Neural cell (in vitro differentiated cells): ENCODE data around the gene SPATS2L. TPM values are rescaled to one million over a fixed set of nuclear protein-coding genes. Genes with fewer than 3 reads are reported as not detected.

Experiments
- H2AFZ ChIP-seq: fragments of 200-600, 300-800 bp; sonication (generic), shearing (Covaris generic); 2 replicates; pipeline ENCODE4 v1.6.0; 2014; ENCODE audit warnings: low read depth, mild to moderate bottlenecking, antibody characterized with exemption, low read length, moderate library complexity
- H3F3A ChIP-seq: fragments of 200-600 bp; shearing (Covaris generic); 2 replicates; pipeline ENCODE4 v1.6.1; 2016; ENCODE audit warnings: mild to moderate bottlenecking, moderate library complexity, mixed read lengths, antibody characterized with exemption, low read length; ENCODE audit not compliant: insufficient read depth, poor library complexity, severe bottlenecking
- H3K27ac ChIP-seq: fragments of 200-600, 300-800 bp; sonication (generic), shearing (Covaris generic); 2 replicates; pipeline ENCODE4 v1.5.1; 2014; ENCODE audit warnings: mild to moderate bottlenecking, low read length, moderate library complexity
- H3K27me3 ChIP-seq: fragments of 300-800, 200-600 bp; sonication (generic), shearing (Covaris generic); 2 replicates; pipeline ENCODE4 v1.6.0; 2014; ENCODE audit warnings: mild to moderate bottlenecking, low read depth, low read length, moderate library complexity; ENCODE audit not compliant: insufficient read depth
- H3K36me3 ChIP-seq: fragments of 300-800, 200-600 bp; sonication (generic), shearing (Covaris generic); 2 replicates; pipeline ENCODE4 v1.5.1; 2014; ENCODE audit warnings: mild to moderate bottlenecking, antibody characterized with exemption, low read length, moderate library complexity; ENCODE audit not compliant: insufficient read depth
- H3K4me2 ChIP-seq: fragments of 300-800, 200-600 bp; sonication (generic), shearing (Covaris generic); 2 replicates; pipeline ENCODE4 v1.6.0; 2014; ENCODE audit warnings: mild to moderate bottlenecking, low read length
- H3K4me3 ChIP-seq: fragments of 300-800, 200-600 bp; sonication (generic), shearing (Covaris generic); 2 replicates; pipeline ENCODE4 v1.5.1; 2014; ENCODE audit warnings: mild to moderate bottlenecking, low read length, moderate library complexity
- H3K79me2 ChIP-seq: fragments of 200-600 bp; shearing (Covaris generic); replicated peaks from 2 replicates; pipeline ENCODE4 v1.6.0; 2014; ENCODE audit warnings: mild to moderate bottlenecking, low read length, moderate library complexity; ENCODE audit not compliant: insufficient read depth
- H3K9ac ChIP-seq: fragments of 300-800, 200-600 bp; sonication (generic), shearing (Covaris generic); 2 replicates; pipeline ENCODE4 v1.6.1; 2016; ENCODE audit warnings: mild to moderate bottlenecking, low read length, mixed read lengths
- H3K9me2 ChIP-seq: fragments of 200-600 bp; shearing (Covaris generic); 2 replicates; pipeline ENCODE4 v1.6.1; 2016; ENCODE audit warnings: mild to moderate bottlenecking, low read length, mixed read lengths; ENCODE audit not compliant: insufficient read depth
- H3K9me3 ChIP-seq: fragments of 200-600, 300-800 bp; sonication (generic), shearing (Covaris generic); 2 replicates; pipeline ENCODE4 v1.6.1; 2016; ENCODE audit warnings: mild to moderate bottlenecking, mixed run types, low read length, moderate library complexity, mixed read lengths
- H4K20me1 ChIP-seq: fragments of 200-600 bp; shearing (Covaris generic); 2 replicates; pipeline ENCODE4 v1.6.1; 2016; ENCODE audit warnings: mild to moderate bottlenecking, mixed run types; ENCODE audit not compliant: insufficient read depth
- EP300 ChIP-seq: fragments of 450-650 bp; conservative IDR thresholded peaks from 2 replicates; pipeline ENCODE4 v1.6.1; 2014; ENCODE audit warnings: antibody characterized with exemption, mild to moderate bottlenecking, moderate library complexity; ENCODE audit not compliant: poor library complexity, severe bottlenecking
- EZH2 ChIP-seq: fragments of 200-600, 300-800 bp; shearing (Covaris generic), sonication (generic); IDR thresholded peaks from 2 replicates; pipeline ENCODE4 v1.6.1; 2014; ENCODE audit warnings: antibody characterized with exemption, low read length, borderline replicate concordance, mild to moderate bottlenecking; ENCODE audit not compliant: insufficient read depth, poor library complexity, severe bottlenecking
- MXI1 ChIP-seq: fragments of 450-650 bp; conservative IDR thresholded peaks from 2 replicates; pipeline ENCODE4 v1.6.1; 2014; ENCODE audit warnings: antibody characterized with exemption, mild to moderate bottlenecking; ENCODE audit not compliant: poor library complexity, severe bottlenecking
- POLR2AphosphoS5 ChIP-seq: IDR thresholded peaks from 2 replicates; pipeline ENCODE4 v1.6.1; 2012
- RAD21 ChIP-seq: fragments of 450-650 bp; conservative IDR thresholded peaks from 2 replicates; pipeline ENCODE4 v1.6.1; 2014; ENCODE audit warnings: antibody characterized with exemption, mild to moderate bottlenecking, moderate library complexity
- SMC3 ChIP-seq: fragments of 450-650 bp; conservative IDR thresholded peaks from 2 replicates; pipeline ENCODE4 v1.6.1; 2014; ENCODE audit warnings: antibody characterized with exemption, mild to moderate bottlenecking, moderate library complexity; ENCODE audit not compliant: poor library complexity
- TAF1 ChIP-seq: IDR thresholded peaks from 2 replicates; pipeline ENCODE4 v1.6.1; 2012; ENCODE audit warnings: low read depth
- polyA plus RNA-seq: library from polyadenylated mRNA; depleted of rRNA; stranded (reverse); fragments of >200 nt; gene quantifications from 2 replicates; pipeline ENCODE4 v1.2.3, GENCODE V29; 2014
- TF ChIP-seq, protein P1 (sequence below): fragments of 450-650 bp; IDR thresholded peaks from 2 replicates; pipeline ENCODE4 v1.5.1; 2014; ENCODE audit warnings: antibody characterized with exemption, mild to moderate bottlenecking, moderate library complexity; ENCODE audit not compliant: poor library complexity, severe bottlenecking
- TF ChIP-seq, protein P2 (sequence below): IDR thresholded peaks from 2 replicates; pipeline ENCODE4 v1.6.1; 2012; ENCODE audit warnings: borderline replicate concordance

The SPATS2L gene
- polyA plus RNA-seq, 1 donor from 2014 or later: 8.5 TPM

DNA sequence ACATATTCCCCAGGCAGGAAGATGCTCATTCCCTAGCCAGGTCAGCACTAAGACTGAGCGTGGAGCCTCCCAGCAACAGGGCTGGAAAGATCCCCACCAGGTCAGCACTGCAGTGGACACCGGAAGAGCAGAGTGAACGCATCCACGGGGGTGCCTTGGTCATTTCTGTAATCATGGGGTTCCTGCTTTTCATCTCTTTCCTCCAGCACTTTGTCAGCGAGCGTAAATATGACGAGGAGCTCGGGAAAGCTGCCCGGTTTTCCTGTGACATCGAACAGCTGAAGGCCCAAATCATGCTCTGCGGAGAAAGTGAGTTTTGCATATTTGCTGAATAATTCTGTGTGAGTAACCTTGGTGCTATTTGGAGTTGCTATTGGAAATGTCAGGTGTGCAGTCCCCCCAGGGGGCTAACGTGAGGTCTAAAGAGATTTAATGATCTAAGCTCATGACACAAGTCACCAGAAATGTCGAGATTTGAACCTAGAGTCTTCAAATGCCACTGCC, 163.3 kb downstream of the SPATS2L start:
- Histone ChIP-seq H3K9me3 (no peaks in the 10 kb centered on the region), H3K4me2 (no peak overlapping the region), H3K27me3 (no peaks in the 10 kb centered on the region), H3K9me2 (no peaks in the 10 kb centered on the region), H3F3A (no peaks in the 10 kb centered on the region), H3K79me2 (no peaks in the 10 kb centered on the region), H3K9ac (no peak overlapping the region), H3K27ac (no peak overlapping the region), H4K20me1 (no peaks in the 10 kb centered on the region), H2AFZ (no peak overlapping the region), H3K4me3 (no peak overlapping the region), H3K36me3 (no peaks in the 10 kb centered on the region)
- TF ChIP-seq MXI1 (no peak), EZH2 (no peak), SMC3 (no peak)

DNA sequence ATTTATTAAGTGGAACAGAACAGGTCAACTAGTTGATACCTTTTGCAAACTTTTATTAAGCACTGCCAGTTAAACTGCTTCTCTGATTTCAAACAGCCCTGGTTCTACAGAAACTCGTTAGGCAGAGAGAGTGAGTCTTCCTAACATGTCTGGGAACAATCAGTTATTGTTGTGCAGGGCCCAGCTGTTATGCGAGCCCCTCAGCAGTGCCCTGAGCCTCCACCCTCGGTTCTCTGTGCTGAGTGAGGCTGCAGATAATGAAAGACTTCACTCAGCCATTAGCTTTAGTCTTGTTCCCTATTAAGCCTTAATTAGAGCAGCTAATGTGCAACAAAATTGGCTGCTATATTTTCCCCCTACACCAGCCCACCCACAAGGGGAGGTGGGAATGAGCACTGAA, 163.7 kb downstream of the SPATS2L start:
- Histone ChIP-seq H3K4me2 (no peak overlapping the region), H3K27me3 (no peaks in the 10 kb centered on the region), H3K9ac (no peak overlapping the region), H2AFZ (no peak overlapping the region), H3F3A (no peaks in the 10 kb centered on the region), H3K9me2 (no peaks in the 10 kb centered on the region), H4K20me1 (no peaks in the 10 kb centered on the region), H3K4me3 (no peak overlapping the region), H3K36me3 (no peaks in the 10 kb centered on the region), H3K79me2 (no peaks in the 10 kb centered on the region), H3K27ac (no peak overlapping the region), H3K9me3 (no peaks in the 10 kb centered on the region)
- TF ChIP-seq EP300 (no peak), RAD21 (no peak)

DNA sequence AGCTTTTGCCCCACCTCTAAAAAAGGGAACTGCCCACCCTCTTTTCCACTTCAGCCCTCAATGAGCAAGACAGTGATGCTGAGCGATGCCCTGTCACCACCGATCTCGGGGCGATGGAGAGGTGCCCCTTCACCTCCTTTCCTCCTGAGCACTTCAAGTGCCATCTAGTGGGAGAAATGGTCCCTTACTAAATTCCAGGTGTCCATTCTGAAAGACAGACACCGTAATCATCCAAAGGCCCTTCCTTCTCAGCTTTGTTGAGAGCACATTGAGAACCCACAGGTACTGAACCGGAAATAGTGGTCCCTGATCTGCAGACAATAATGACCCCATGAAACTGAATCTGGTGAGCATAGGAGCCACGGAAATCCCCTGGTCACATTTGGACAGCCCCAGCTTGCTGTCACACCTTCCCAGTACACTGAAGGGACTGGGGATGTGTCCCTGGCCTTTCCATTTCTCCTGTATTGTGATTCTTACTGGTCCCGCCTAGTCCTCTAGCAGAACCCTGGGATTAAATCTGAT, 164.9 kb downstream of the SPATS2L start:
- Histone ChIP-seq H4K20me1 (no peaks in the 10 kb centered on the region), H2AFZ (no peak overlapping the region), H3K27ac (no peak overlapping the region), H3K4me2 (no peak overlapping the region), H3K4me3 (no peak overlapping the region), H3F3A (no peaks in the 10 kb centered on the region), H3K9me2 (no peaks in the 10 kb centered on the region), H3K36me3 (no peaks in the 10 kb centered on the region), H3K9me3 (no peaks in the 10 kb centered on the region), H3K79me2 (no peaks in the 10 kb centered on the region), H3K27me3 (no peaks in the 10 kb centered on the region), H3K9ac (no peak overlapping the region)
- TF ChIP-seq EP300: peak; percentile 23
- TF ChIP-seq MXI1: no peak
- TF ChIP-seq SMC3: peak; percentile 97
- TF ChIP-seq RAD21: peak; percentile 93
- TF ChIP-seq EZH2: no peak
- no peak for TF ChIP-seq TAF1
- TF ChIP-seq, protein P1, sequence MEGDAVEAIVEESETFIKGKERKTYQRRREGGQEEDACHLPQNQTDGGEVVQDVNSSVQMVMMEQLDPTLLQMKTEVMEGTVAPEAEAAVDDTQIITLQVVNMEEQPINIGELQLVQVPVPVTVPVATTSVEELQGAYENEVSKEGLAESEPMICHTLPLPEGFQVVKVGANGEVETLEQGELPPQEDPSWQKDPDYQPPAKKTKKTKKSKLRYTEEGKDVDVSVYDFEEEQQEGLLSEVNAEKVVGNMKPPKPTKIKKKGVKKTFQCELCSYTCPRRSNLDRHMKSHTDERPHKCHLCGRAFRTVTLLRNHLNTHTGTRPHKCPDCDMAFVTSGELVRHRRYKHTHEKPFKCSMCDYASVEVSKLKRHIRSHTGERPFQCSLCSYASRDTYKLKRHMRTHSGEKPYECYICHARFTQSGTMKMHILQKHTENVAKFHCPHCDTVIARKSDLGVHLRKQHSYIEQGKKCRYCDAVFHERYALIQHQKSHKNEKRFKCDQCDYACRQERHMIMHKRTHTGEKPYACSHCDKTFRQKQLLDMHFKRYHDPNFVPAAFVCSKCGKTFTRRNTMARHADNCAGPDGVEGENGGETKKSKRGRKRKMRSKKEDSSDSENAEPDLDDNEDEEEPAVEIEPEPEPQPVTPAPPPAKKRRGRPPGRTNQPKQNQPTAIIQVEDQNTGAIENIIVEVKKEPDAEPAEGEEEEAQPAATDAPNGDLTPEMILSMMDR: peak; percentile 87
- no peak for TF ChIP-seq POLR2AphosphoS5
- TF ChIP-seq, protein P2, sequence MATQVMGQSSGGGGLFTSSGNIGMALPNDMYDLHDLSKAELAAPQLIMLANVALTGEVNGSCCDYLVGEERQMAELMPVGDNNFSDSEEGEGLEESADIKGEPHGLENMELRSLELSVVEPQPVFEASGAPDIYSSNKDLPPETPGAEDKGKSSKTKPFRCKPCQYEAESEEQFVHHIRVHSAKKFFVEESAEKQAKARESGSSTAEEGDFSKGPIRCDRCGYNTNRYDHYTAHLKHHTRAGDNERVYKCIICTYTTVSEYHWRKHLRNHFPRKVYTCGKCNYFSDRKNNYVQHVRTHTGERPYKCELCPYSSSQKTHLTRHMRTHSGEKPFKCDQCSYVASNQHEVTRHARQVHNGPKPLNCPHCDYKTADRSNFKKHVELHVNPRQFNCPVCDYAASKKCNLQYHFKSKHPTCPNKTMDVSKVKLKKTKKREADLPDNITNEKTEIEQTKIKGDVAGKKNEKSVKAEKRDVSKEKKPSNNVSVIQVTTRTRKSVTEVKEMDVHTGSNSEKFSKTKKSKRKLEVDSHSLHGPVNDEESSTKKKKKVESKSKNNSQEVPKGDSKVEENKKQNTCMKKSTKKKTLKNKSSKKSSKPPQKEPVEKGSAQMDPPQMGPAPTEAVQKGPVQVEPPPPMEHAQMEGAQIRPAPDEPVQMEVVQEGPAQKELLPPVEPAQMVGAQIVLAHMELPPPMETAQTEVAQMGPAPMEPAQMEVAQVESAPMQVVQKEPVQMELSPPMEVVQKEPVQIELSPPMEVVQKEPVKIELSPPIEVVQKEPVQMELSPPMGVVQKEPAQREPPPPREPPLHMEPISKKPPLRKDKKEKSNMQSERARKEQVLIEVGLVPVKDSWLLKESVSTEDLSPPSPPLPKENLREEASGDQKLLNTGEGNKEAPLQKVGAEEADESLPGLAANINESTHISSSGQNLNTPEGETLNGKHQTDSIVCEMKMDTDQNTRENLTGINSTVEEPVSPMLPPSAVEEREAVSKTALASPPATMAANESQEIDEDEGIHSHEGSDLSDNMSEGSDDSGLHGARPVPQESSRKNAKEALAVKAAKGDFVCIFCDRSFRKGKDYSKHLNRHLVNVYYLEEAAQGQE: no peak
